Activated T-helper 1 cell treated with anti-CD3 and anti-CD28 coated beads, Interleukin-12 subunit alpha, Interleukin-12 subunit beta, Interleukin-2, Interleukin-4 antibody, amounts not matched to agents 30 ng/mL and 10 ng/mL and 1 ng/mL, durations not matched to agents 14 hours and 24 hours and 36 hours (primary cell): Measurements from ENCODE around the gene FBXO24. TPM values are rescaled to one million over a fixed set of nuclear protein-coding genes. Genes with fewer than 3 reads are reported as not detected.
"Not testable (repeated sequence)": the region's sequence is repeated elsewhere in the genome, so short reads cannot be mapped to it uniquely, and the experiment has no call there.

Source experiments
- DNase-seq: peaks from one replicate; pipeline ENCODE4 v3.0.0; 2021; ENCODE audit warnings: low spot score
- H3K27ac Mint-ChIP-seq: one replicate; pipeline ENCODE4 v1.8.0; 2021; ENCODE audit warnings: mild to moderate bottlenecking, mixed read lengths
- H3K27me3 Mint-ChIP-seq: one replicate; pipeline ENCODE4 v1.8.0; 2022; ENCODE audit warnings: mild to moderate bottlenecking, moderate library complexity, mixed read lengths; ENCODE audit not compliant: insufficient read depth
- H3K36me3 Mint-ChIP-seq: one replicate; pipeline ENCODE4 v1.8.0; 2021; ENCODE audit warnings: low read depth, mixed read lengths
- H3K4me1 Mint-ChIP-seq: one replicate; pipeline ENCODE4 v1.8.0; 2021; ENCODE audit warnings: low read depth, mixed read lengths
- H3K4me3 Mint-ChIP-seq: one replicate; pipeline ENCODE4 v1.8.0; 2021; ENCODE audit warnings: mild to moderate bottlenecking, moderate library complexity, mixed read lengths
- H3K9me3 Mint-ChIP-seq: one replicate; pipeline ENCODE4 v1.8.0; 2021; ENCODE audit warnings: mixed read lengths
- intact Hi-C: fragments of 100-400 bp; cut with micrococcal nuclease; formaldehyde crosslinking; loops from one replicate; pipeline ENCODE4 v1.15.1; 2024
- total RNA-seq: library from RNA; stranded (reverse); gene quantifications from 2 replicates; pipeline ENCODE4 v1.2.3, GENCODE V29; 2022

Gene FBXO24
- total RNA-seq, 1 donor from 2014 or later, result 0.41 TPM

GRCh38 chr7:100546129-100546925 lies 39.8 kb upstream of the FBXO24 start:
- Mint-ChIP-seq H3K36me3 (peaks cover 51% of the 10 kb centered on the region), H3K27me3 (no peaks in the 10 kb centered on the region)
- DNase-seq, result no peak

GRCh38 chr7:100546926-100547800 lies 39.0 kb upstream of the FBXO24 start:
- peak overlapping the region; percentile 80 for H3K4me3 Mint-ChIP-seq
- no peaks in the 10 kb centered on the region for H3K27me3 Mint-ChIP-seq
- peaks cover 86% of the 10 kb centered on the region for H3K4me1 Mint-ChIP-seq
- no peak for DNase-seq
- peak overlapping the region; percentile 100 for H3K27ac Mint-ChIP-seq
- intact Hi-C loops, result loop anchor here (1.0 kb wide), 1 partner anchor 9 kb away; no protein-coding TSS in a partner anchor
- peaks cover 48% of the 10 kb centered on the region for H3K36me3 Mint-ChIP-seq
- H3K9me3 Mint-ChIP-seq, result no peaks in the 10 kb centered on the region

More at GRCh38 chr7:100546129-100546925, 39.8 kb upstream of the FBXO24 start:
- peak overlapping the region; percentile 100 for H3K27ac Mint-ChIP-seq
- H3K4me3 Mint-ChIP-seq, result peak overlapping the region; percentile 80
- H3K9me3 Mint-ChIP-seq, result no peaks in the 10 kb centered on the region
- peaks cover 94% of the 10 kb centered on the region for H3K4me1 Mint-ChIP-seq
- intact Hi-C loops, result loop anchor here (1.0 kb wide), 1 partner anchor 8 kb away; no protein-coding TSS in a partner anchor

- Mint-ChIP-seq H3K4me3 (peak overlapping the region; percentile 80), H3K27me3 (no peaks in the 10 kb centered on the region), H3K9me3 (no peaks in the 10 kb centered on the region), H3K4me1 (peaks cover 83% of the 10 kb centered on the region), H3K36me3 (peaks cover 46% of the 10 kb centered on the region), H3K27ac (peak overlapping the region; percentile 100)
- DNase-seq, result no peak
- intact Hi-C loops, result no loop called here
Observed at GRCh38 chr7:100547872-100548271, 38.3 kb upstream of the FBXO24 start.

- intact Hi-C loops, DNase-seq, H3K27me3 Mint-ChIP-seq, H3K9me3 Mint-ChIP-seq: not testable (repeated sequence)
- H3K4me3 Mint-ChIP-seq, result peak overlapping the region; percentile 40
- peak overlapping the region; percentile 100 for H3K27ac Mint-ChIP-seq
- peaks cover 47% of the 10 kb centered on the region for H3K36me3 Mint-ChIP-seq
- peaks cover 78% of the 10 kb centered on the region for H3K4me1 Mint-ChIP-seq
Observed at GRCh38 chr7:100548446-100548845, 37.7 kb upstream of the FBXO24 start.

GRCh38 chr7:100552532-100552931 lies 33.6 kb upstream of the FBXO24 start:
- intact Hi-C loops, result no loop called here
- Mint-ChIP-seq H3K4me1 (peaks cover 37% of the 10 kb centered on the region), H3K27ac (peak overlapping the region; percentile 66), H3K27me3 (no peaks in the 10 kb centered on the region), H3K4me3 (no peak overlapping the region), H3K36me3 (peaks cover 49% of the 10 kb centered on the region), H3K9me3 (no peaks in the 10 kb centered on the region)
- no peak for DNase-seq

GRCh38 chr7:100553032-100553431 lies 33.1 kb upstream of the FBXO24 start:
- H3K27ac Mint-ChIP-seq, result no peak overlapping the region
- no peak overlapping the region for H3K4me3 Mint-ChIP-seq
- H3K27me3 Mint-ChIP-seq, result no peaks in the 10 kb centered on the region
- no peaks in the 10 kb centered on the region for H3K9me3 Mint-ChIP-seq
- no peak for DNase-seq
- peaks cover 32% of the 10 kb centered on the region for H3K4me1 Mint-ChIP-seq
- peaks cover 45% of the 10 kb centered on the region for H3K36me3 Mint-ChIP-seq
- intact Hi-C loops, result no loop called here

GRCh38 chr7:100555701-100556100 lies 30.4 kb upstream of the FBXO24 start:
- H3K9me3 Mint-ChIP-seq, result no peaks in the 10 kb centered on the region
- peaks cover 16% of the 10 kb centered on the region for H3K4me1 Mint-ChIP-seq
- intact Hi-C loops, result no loop called here
- DNase-seq, result no peak
- peak overlapping the region; percentile 45 for H3K27ac Mint-ChIP-seq
- H3K36me3 Mint-ChIP-seq, result peaks cover 34% of the 10 kb centered on the region
- no peak overlapping the region for H3K4me3 Mint-ChIP-seq
- H3K27me3 Mint-ChIP-seq, result no peaks in the 10 kb centered on the region

GRCh38 chr7:100556541-100556940 lies 29.6 kb upstream of the FBXO24 start:
- intact Hi-C loops, result no loop called here
- DNase-seq, result no peak
- Mint-ChIP-seq H3K9me3 (no peaks in the 10 kb centered on the region), H3K4me3 (no peak overlapping the region), H3K27ac (no peak overlapping the region), H3K36me3 (peaks cover 33% of the 10 kb centered on the region), H3K27me3 (no peaks in the 10 kb centered on the region), H3K4me1 (peaks cover 15% of the 10 kb centered on the region)

- no peaks in the 10 kb centered on the region for H3K27me3 Mint-ChIP-seq
- peaks cover 15% of the 10 kb centered on the region for H3K4me1 Mint-ChIP-seq
- peaks cover 32% of the 10 kb centered on the region for H3K36me3 Mint-ChIP-seq
- H3K9me3 Mint-ChIP-seq, result no peaks in the 10 kb centered on the region
- no peak for DNase-seq
- H3K4me3 Mint-ChIP-seq, result no peak overlapping the region
- intact Hi-C loops, result loop anchor here (1.0 to 2.0 kb wide), 6 partner anchors 9 to 166 kb away; partner anchors contain the start of gene NYAP1
- no peak overlapping the region for H3K27ac Mint-ChIP-seq
Observed at GRCh38 chr7:100559127-100559526, 27.0 kb upstream of the FBXO24 start.

- Mint-ChIP-seq H3K4me3 (no peak overlapping the region), H3K27me3 (no peaks in the 10 kb centered on the region), H3K4me1 (peaks cover 17% of the 10 kb centered on the region), H3K9me3 (no peaks in the 10 kb centered on the region), H3K27ac (no peak overlapping the region), H3K36me3 (peaks cover 20% of the 10 kb centered on the region)
- intact Hi-C loops, result loop anchor here (5.0 kb wide), 1 partner anchor 34 kb away; no protein-coding TSS in a partner anchor
- no peak for DNase-seq
Observed at GRCh38 chr7:100561491-100562194, 24.5 kb upstream of the FBXO24 start.

GRCh38 chr7:100562195-100563099 lies 23.7 kb upstream of the FBXO24 start:
- DNase-seq, result no peak
- Mint-ChIP-seq H3K4me3 (no peak overlapping the region), H3K27ac (no peak overlapping the region), H3K9me3 (no peaks in the 10 kb centered on the region), H3K36me3 (peaks cover 17% of the 10 kb centered on the region), H3K27me3 (no peaks in the 10 kb centered on the region), H3K4me1 (peaks cover 21% of the 10 kb centered on the region)
- intact Hi-C loops, result loop anchor here (5.0 kb wide), 1 partner anchor 35 kb away; no protein-coding TSS in a partner anchor
